ENCODE results near the gene TTF2.

Gene TTF2

GRCh38 chr1:117061986-117062415 is 1.9 kb downstream of the TTF2 start:
- peak overlapping the region; percentile 18; the same call in 1 of the 2 replicates for H3K9ac ChIP-seq (ENCODE audit: low read depth, low read length)
- H3K27me3 ChIP-seq (ENCODE audit: insufficient read depth, low read length, poor library complexity): no peaks in the 10 kb centered on the region
- H3K4me1 ChIP-seq (ENCODE audit: insufficient read depth, low read length): peaks cover 56% of the 10 kb centered on the region
- H3K9me3 ChIP-seq (ENCODE audit: insufficient read depth, low read length, severe bottlenecking): no peaks in the 10 kb centered on the region
- H3K36me3 ChIP-seq (ENCODE audit: insufficient read depth, low read length): peaks cover 53% of the 10 kb centered on the region
- no peak overlapping the region for H2AFZ ChIP-seq (ENCODE audit: low read depth, low read length)
- DNase-seq (no peak), ATAC-seq (ENCODE audit: insufficient read depth, low read depth) (no peak)
- H3K27ac ChIP-seq (ENCODE audit: low read length): no peak overlapping the region
- H3K79me2 ChIP-seq (ENCODE audit: insufficient read depth, low read length): peaks cover 81% of the 10 kb centered on the region
- H4K20me1 ChIP-seq (ENCODE audit: insufficient read depth, low read length): no peaks in the 10 kb centered on the region
- TF ChIP-seq EZH2 (IDR thresholded peaks at IDR 0.05; ENCODE audit: borderline replicate concordance, low read depth, low read length, severe bottlenecking) (no peak), CTCF (IDR thresholded peaks at IDR 0.05; ENCODE audit: borderline replicate concordance, extremely low read depth, low read length, poor library complexity, severe bottlenecking) (no peak)
- H3K4me3 ChIP-seq (ENCODE audit: low read depth in 1 of 2, low read length in 2 of 2): peak overlapping the region in 1 of 2 experiments; percentile 7; a peak in 1 of 4 replicates
- H3K4me2 ChIP-seq (ENCODE audit: insufficient read depth, low read length): peak overlapping the region; percentile 74; the same call in 1 of the 2 replicates

GRCh38 chr1:117066367-117066766 is 6.2 kb downstream of the TTF2 start:
- Histone ChIP-seq H3K27ac (ENCODE audit: low read length) (0 out of 2 replicates have a peak overlapping the region, but pooled peaks have one; percentile 4), H3K9me3 (ENCODE audit: insufficient read depth, low read length, severe bottlenecking) (no peaks in the 10 kb centered on the region), H3K9ac (ENCODE audit: low read depth, low read length) (no peak overlapping the region), H3K4me3 (ENCODE audit: low read depth in 1 of 2, low read length in 2 of 2) (no peak overlapping the region), H4K20me1 (ENCODE audit: insufficient read depth, low read length) (peaks cover 7% of the 10 kb centered on the region), H3K4me1 (ENCODE audit: insufficient read depth, low read length) (peaks cover 31% of the 10 kb centered on the region), H3K27me3 (ENCODE audit: insufficient read depth, low read length, poor library complexity) (no peaks in the 10 kb centered on the region), H3K36me3 (ENCODE audit: insufficient read depth, low read length) (peaks cover 88% of the 10 kb centered on the region), H3K79me2 (ENCODE audit: insufficient read depth, low read length) (peaks cover 87% of the 10 kb centered on the region), H3K4me2 (ENCODE audit: insufficient read depth, low read length) (no peak overlapping the region), H2AFZ (ENCODE audit: low read depth, low read length) (no peak overlapping the region)
- ATAC-seq (ENCODE audit: insufficient read depth, low read depth): no peak
- TF ChIP-seq EZH2 (IDR thresholded peaks at IDR 0.05; ENCODE audit: borderline replicate concordance, low read depth, low read length, severe bottlenecking): no peak
- TF ChIP-seq CTCF (IDR thresholded peaks at IDR 0.05; ENCODE audit: borderline replicate concordance, extremely low read depth, low read length, poor library complexity, severe bottlenecking): no peak
- no peak for DNase-seq

GRCh38 chr1:117067533-117068370 is 7.6 kb downstream of the TTF2 start:
- Histone ChIP-seq H3K4me3 (ENCODE audit: low read depth in 1 of 2, low read length in 2 of 2) (no peak overlapping the region), H3K79me2 (ENCODE audit: insufficient read depth, low read length) (peaks cover 85% of the 10 kb centered on the region), H2AFZ (ENCODE audit: low read depth, low read length) (no peak overlapping the region), H3K27ac (ENCODE audit: low read length) (no peak overlapping the region), H3K4me2 (ENCODE audit: insufficient read depth, low read length) (no peak overlapping the region), H3K27me3 (ENCODE audit: insufficient read depth, low read length, poor library complexity) (no peaks in the 10 kb centered on the region), H3K36me3 (ENCODE audit: insufficient read depth, low read length) (peaks cover 87% of the 10 kb centered on the region), H3K9ac (ENCODE audit: low read depth, low read length) (no peak overlapping the region), H3K4me1 (ENCODE audit: insufficient read depth, low read length) (peaks cover 17% of the 10 kb centered on the region), H3K9me3 (ENCODE audit: insufficient read depth, low read length, severe bottlenecking) (no peaks in the 10 kb centered on the region), H4K20me1 (ENCODE audit: insufficient read depth, low read length) (peaks cover 7% of the 10 kb centered on the region)
- DNase-seq (peak; percentile 21), ATAC-seq (ENCODE audit: insufficient read depth, low read depth) (peak; percentile 66)
- TF ChIP-seq CTCF (IDR thresholded peaks at IDR 0.05; ENCODE audit: borderline replicate concordance, extremely low read depth, low read length, poor library complexity, severe bottlenecking) (peak; percentile 65), EZH2 (IDR thresholded peaks at IDR 0.05; ENCODE audit: borderline replicate concordance, low read depth, low read length, severe bottlenecking) (no peak)

Measured in DND-41 (cell line).